Stomach (tissue), 9 donors: ENCODE data around the gene MRGPRX4. TPM values are rescaled to one million over a fixed set of nuclear protein-coding genes. Genes with fewer than 3 reads are reported as not detected.

Source experiments
- DNase-seq, 2 donors: peaks; one replicate each; pipeline versions ENCODE4 v3.0.0 to v3.0.0-alpha.2; 2013 to 2019
- H3K27ac ChIP-seq, 5 donors: fragments of 200-600 bp in 4 of 5; sonication (generic) in 4 of 5; one replicate each; pipeline ENCODE4 v1.5.1; 2013 to 2019; ENCODE audit warnings: mild to moderate bottlenecking in 1 of 5, moderate library complexity in 1 of 5
- H3K27me3 ChIP-seq, 3 donors: fragments of 200-600 bp; sonication (generic); one replicate each; pipeline ENCODE4 v1.5.1; 2017 to 2019; ENCODE audit warnings: mixed run types in 1 of 3
- H3K36me3 ChIP-seq, 4 donors: fragments of 200-600 bp; sonication (generic); 1 replicate in 3 of 4; 2 replicates in 1 of 4; pipeline ENCODE4 v1.5.1; 2016 to 2019
- H3K4me1 ChIP-seq, 4 donors: fragments of 200-600 bp; sonication (generic); one replicate each; pipeline ENCODE4 v1.5.1; 2016 to 2019
- H3K4me3 ChIP-seq, 4 donors: fragments of 200-600 bp; sonication (generic) in 3 of 4; one replicate each; pipeline ENCODE4 v1.5.1; 2016 to 2019; ENCODE audit warnings: mild to moderate bottlenecking in 1 of 4
- H3K9me3 ChIP-seq, 4 donors: fragments of 200-600 bp; sonication (generic); one replicate each; pipeline ENCODE4 v1.5.1; 2016 to 2019
- EP300 ChIP-seq: sonication (generic); formaldehyde crosslinking; IDR thresholded peaks from one replicate; pipeline ENCODE4 v1.6.1; 2017; ENCODE audit warnings: antibody characterized with exemption
- POLR2A ChIP-seq, 4 donors: fragments of 450-650 bp; IDR thresholded peaks; one replicate each; pipeline ENCODE4 v1.6.1; 2016; ENCODE audit warnings: antibody characterized with exemption in 4 of 4, control low read depth in 2 of 4, mild to moderate bottlenecking in 1 of 4, moderate library complexity in 1 of 4
- POLR2AphosphoS5 ChIP-seq, 3 donors: sonication (generic); formaldehyde crosslinking; IDR thresholded peaks; one replicate each; pipeline ENCODE4 v1.6.1; 2016; ENCODE audit warnings: antibody characterized with exemption in 3 of 3
- WGBS, 5 donors: extraction: QIAGEN DNeasy Blood & Tissue Kit in 3 of 5; methylation state at CpG; one replicate each; pipeline versions ENCODE4 v1.1.5 to v1.1.7; 2013 to 2018; 5-methylcytosine and 5-hydroxymethylcytosine counted together
- intact Hi-C: fragments of 100-400 bp; cut with DNase I; formaldehyde crosslinking; loops from one replicate; pipeline ENCODE4 v1.15.1; 2023; ENCODE audit warnings: low total_unique reads
- polyA plus RNA-seq, 3 donors: library from polyadenylated mRNA; stranded (reverse); fragments of 200-250 nt; gene quantifications; one replicate each; pipeline ENCODE4 v1.2.3, GENCODE V29; 2013
- total RNA-seq, 5 donors: library from RNA; depleted of rRNA; stranded (reverse); fragments of >200 nt; gene quantifications; one replicate each; pipeline versions ENCODE4 v1.1.0 to v1.2.3, GENCODE V29; 2014 to 2016
- TF ChIP-seq, protein P1 (sequence below), 7 experiments: fragments of 450-650 bp in 4 of 7; fragments of 200-600 bp in 3 of 7; sonication (generic) in 3 of 7; IDR thresholded peaks; one replicate each; pipeline ENCODE4 v1.5.1; 2016 to 2019; ENCODE audit warnings: antibody characterized with exemption in 7 of 7, control low read depth in 2 of 7, mild to moderate bottlenecking in 1 of 7
- donor health status: healthy with polysubstance abuse.
- donor health status: Bipolar disorder and iron deficiency.
- donor health status: healthy.

The MRGPRX4 gene
- total and polyA plus RNA-seq, 8 donors, result not detected

DNA sequence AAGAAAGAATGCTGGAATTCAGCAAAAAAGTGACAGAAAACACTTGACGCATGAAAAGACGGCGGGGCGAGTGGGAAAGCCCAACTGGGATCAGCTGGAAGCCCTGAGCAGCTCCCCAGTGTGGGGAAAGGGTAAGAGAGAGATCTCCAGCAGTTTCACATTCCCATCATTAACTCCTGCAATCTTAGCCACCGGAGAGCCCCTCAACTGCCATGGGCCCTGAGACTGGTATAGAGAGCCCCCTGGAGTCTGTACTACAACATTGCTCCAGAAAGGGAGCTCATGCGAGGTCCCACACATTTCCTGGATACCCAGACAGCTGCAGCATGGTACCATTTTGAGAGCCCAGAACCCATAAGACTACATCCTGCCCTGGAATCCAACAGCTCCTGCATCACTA, 31.1 kb downstream of the MRGPRX4 start:
- H3K36me3 ChIP-seq, result no peaks in the 10 kb centered on the region
- H3K27me3 ChIP-seq, result peaks cover 0 to 30% (median 2%) of the 10 kb centered on the region in 3 donors
- H3K27ac ChIP-seq, result no peak overlapping the region
- DNase-seq, result no peak
- H3K4me3 ChIP-seq, result no peak overlapping the region
- H3K4me1 ChIP-seq, result no peaks in the 10 kb centered on the region
- WGBS, 5 donors, result 12 to 17% (median 15%) methylated on average over 5 to 6 of the region's 6 CpGs
- TF ChIP-seq EP300 (no peak), POLR2AphosphoS5 (IDR thresholded peaks at IDR 0.05) (no peak)
- TF ChIP-seq, protein P1, sequence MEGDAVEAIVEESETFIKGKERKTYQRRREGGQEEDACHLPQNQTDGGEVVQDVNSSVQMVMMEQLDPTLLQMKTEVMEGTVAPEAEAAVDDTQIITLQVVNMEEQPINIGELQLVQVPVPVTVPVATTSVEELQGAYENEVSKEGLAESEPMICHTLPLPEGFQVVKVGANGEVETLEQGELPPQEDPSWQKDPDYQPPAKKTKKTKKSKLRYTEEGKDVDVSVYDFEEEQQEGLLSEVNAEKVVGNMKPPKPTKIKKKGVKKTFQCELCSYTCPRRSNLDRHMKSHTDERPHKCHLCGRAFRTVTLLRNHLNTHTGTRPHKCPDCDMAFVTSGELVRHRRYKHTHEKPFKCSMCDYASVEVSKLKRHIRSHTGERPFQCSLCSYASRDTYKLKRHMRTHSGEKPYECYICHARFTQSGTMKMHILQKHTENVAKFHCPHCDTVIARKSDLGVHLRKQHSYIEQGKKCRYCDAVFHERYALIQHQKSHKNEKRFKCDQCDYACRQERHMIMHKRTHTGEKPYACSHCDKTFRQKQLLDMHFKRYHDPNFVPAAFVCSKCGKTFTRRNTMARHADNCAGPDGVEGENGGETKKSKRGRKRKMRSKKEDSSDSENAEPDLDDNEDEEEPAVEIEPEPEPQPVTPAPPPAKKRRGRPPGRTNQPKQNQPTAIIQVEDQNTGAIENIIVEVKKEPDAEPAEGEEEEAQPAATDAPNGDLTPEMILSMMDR (IDR thresholded peaks at IDR 0.05), result peak in 1 of 7 experiments; percentile 6
- H3K9me3 ChIP-seq, result peaks cover 0 to 6% (median 0%) of the 10 kb centered on the region in 4 donors
- intact Hi-C loops, result no loop called here

DNA sequence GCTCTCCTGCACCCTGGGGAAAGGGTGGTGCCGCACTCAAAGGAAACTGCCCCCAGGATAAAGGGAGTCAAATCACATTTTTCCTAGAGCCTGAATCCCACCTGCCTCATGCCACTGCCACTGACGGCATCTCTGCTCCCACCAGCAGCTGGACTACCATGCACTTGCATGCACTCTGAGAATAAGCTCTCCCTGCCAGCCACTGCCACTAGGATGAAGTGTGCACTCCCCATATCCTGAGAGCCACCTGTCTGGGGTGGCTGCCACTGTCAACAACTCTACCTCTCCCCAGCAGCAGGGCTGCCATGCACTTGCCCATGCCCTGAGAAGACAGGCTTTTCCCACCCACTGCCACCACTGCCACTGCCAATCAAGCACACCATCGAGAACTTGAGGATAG, 31.6 kb downstream of the MRGPRX4 start:
- Histone ChIP-seq H3K27ac (no peak overlapping the region), H3K4me1 (no peaks in the 10 kb centered on the region), H3K27me3 (peaks cover 0 to 35% (median 7%) of the 10 kb centered on the region in 3 donors), H3K36me3 (no peaks in the 10 kb centered on the region), H3K4me3 (no peak overlapping the region), H3K9me3 (peaks cover 0 to 6% (median 0%) of the 10 kb centered on the region in 4 donors)
- DNase-seq, result no peak
- intact Hi-C loops, result no loop called here
- WGBS, 5 donors, result 60 to 89% (median 84%) methylated on average over 2 to 3 of the region's 3 CpGs
- TF ChIP-seq POLR2A (IDR thresholded peaks at IDR 0.05), result no peak
- TF ChIP-seq POLR2AphosphoS5 (IDR thresholded peaks at IDR 0.05), result no peak
- no peak for TF ChIP-seq EP300
- TF ChIP-seq, protein P1 (IDR thresholded peaks at IDR 0.05), result no peak

DNA sequence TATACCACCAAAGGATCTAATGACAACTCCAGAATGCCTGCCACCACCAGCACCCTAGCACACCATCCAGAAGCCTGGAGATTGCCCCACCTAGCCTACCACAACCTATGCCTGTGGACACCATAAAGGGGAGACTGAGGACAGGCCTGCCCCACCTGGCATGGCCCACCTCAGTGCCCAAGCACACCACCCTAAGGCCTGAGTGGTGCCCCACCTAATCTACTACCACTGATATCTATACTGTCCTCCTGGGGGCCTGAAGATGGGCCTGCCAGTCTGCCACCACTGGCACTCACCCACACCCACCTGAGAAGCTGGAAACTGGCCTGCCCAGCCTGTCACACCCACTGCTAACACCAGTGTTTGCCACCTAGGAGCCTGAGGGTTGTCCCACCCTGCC, 32.1 kb downstream of the MRGPRX4 start:
- H3K4me3 ChIP-seq, result no peak overlapping the region
- H3K36me3 ChIP-seq, result no peaks in the 10 kb centered on the region
- peaks cover 0 to 6% (median 0%) of the 10 kb centered on the region in 4 donors for H3K9me3 ChIP-seq
- peaks cover 0 to 41% (median 10%) of the 10 kb centered on the region in 3 donors for H3K27me3 ChIP-seq
- no peak for DNase-seq
- no peak overlapping the region for H3K27ac ChIP-seq
- H3K4me1 ChIP-seq, result no peaks in the 10 kb centered on the region
- intact Hi-C loops, result no loop called here
- no peak for TF ChIP-seq POLR2A (IDR thresholded peaks at IDR 0.05)
- no peak for TF ChIP-seq POLR2AphosphoS5 (IDR thresholded peaks at IDR 0.05)
- TF ChIP-seq EP300, result no peak
- TF ChIP-seq, protein P1 (IDR thresholded peaks at IDR 0.05), result no peak

DNA sequence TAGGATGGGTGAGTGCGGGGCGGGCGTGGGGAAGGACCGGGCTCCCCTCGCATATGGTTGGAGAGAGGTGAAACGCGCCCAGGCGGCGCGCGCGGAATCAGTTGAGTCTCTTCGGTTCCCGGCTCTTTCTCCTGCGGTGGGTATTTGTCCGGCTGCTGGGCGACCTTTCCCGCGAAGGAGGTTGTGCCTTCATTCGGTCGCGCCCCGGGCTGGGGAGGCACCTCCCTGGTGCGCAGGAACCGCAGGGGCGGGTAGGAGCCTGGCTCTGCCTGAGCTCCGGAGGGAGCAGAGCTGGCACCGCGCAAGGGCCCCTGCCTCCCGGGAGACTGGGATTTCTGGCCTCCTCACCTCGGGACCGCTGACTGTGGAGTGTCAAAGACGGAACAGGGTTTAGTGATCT, 36.4 kb downstream of the MRGPRX4 start:
- 22 to 50% (median 33%) methylated on average over 17 to 33 of the region's 33 CpGs for WGBS, 5 donors
- TF ChIP-seq POLR2AphosphoS5 (IDR thresholded peaks at IDR 0.05) (no peak), POLR2A (IDR thresholded peaks at IDR 0.05) (no peak), EP300 (no peak)
- TF ChIP-seq, protein P1 (IDR thresholded peaks at IDR 0.05), result no peak
- Histone ChIP-seq H3K4me3 (no peak overlapping the region), H3K27ac (no peak overlapping the region), H3K36me3 (no peaks in the 10 kb centered on the region), H3K4me1 (no peaks in the 10 kb centered on the region), H3K9me3 (no peaks in the 10 kb centered on the region), H3K27me3 (peaks cover 0 to 36% (median 10%) of the 10 kb centered on the region in 3 donors)
- DNase-seq, result no peak
- intact Hi-C loops, result no loop called here
